Natural killer cell (primary cell): ENCODE results near the gene C17orf107. TPM values are rescaled to one million over a fixed set of nuclear protein-coding genes. Genes with fewer than 3 reads are reported as not detected.

Experiments used
- ATAC-seq, 3 donors: fragments of 150-1000 bp in 2 of 3; fragments of 200-7000 bp in 1 of 3; cut with Tn5 transposase; 1 replicate in 1 of 3; 2 replicates in 2 of 3; pipeline ENCODE4 v1.10.0; 2021; ENCODE audit warnings: mild to moderate bottlenecking in 2 of 3, moderate library complexity in 2 of 3
- DNase-seq, 2 donors: peaks; one replicate each; pipeline versions ENCODE4 v3.0.0 to v3.0.0-alpha.2; 2013 to 2021; ENCODE audit warnings: mixed read lengths in 1 of 2
- H3K27ac ChIP-seq: one replicate; pipeline ENCODE4 v1.5.1; 2013; ENCODE audit warnings: mild to moderate bottlenecking, low read length
- H3K27me3 ChIP-seq: one replicate; pipeline ENCODE4 v1.6.1; 2013; ENCODE audit warnings: low read length; ENCODE audit not compliant: control insufficient read depth, insufficient read depth
- H3K36me3 ChIP-seq: one replicate; pipeline ENCODE4 v1.6.1; 2013; ENCODE audit warnings: low read length; ENCODE audit not compliant: control insufficient read depth, insufficient read depth
- H3K4me1 ChIP-seq: one replicate; pipeline ENCODE4 v1.6.1; 2013; ENCODE audit warnings: low read length; ENCODE audit not compliant: control insufficient read depth, insufficient read depth
- H3K4me3 ChIP-seq: one replicate; pipeline ENCODE4 v1.5.1; 2013; ENCODE audit warnings: low read length
- H3K9me3 ChIP-seq: one replicate; pipeline ENCODE4 v1.6.1; 2013; ENCODE audit warnings: low read length; ENCODE audit not compliant: control insufficient read depth, insufficient read depth
- H3K27ac Mint-ChIP-seq, 2 donors: one replicate each; pipeline ENCODE4 v1.8.0; 2022; ENCODE audit warnings: mild to moderate bottlenecking in 2 of 2, mixed read lengths in 2 of 2, moderate library complexity in 1 of 2
- H3K27me3 Mint-ChIP-seq, 2 donors: one replicate each; pipeline ENCODE4 v1.8.0; 2022; ENCODE audit warnings: low read depth in 2 of 2, mixed read lengths in 2 of 2
- H3K36me3 Mint-ChIP-seq: one replicate; pipeline ENCODE4 v1.8.0; 2022; ENCODE audit warnings: mixed read lengths
- H3K4me1 Mint-ChIP-seq, 2 donors: one replicate each; pipeline ENCODE4 v1.8.0; 2022; ENCODE audit warnings: mixed read lengths in 2 of 2
- H3K4me3 Mint-ChIP-seq: one replicate; pipeline ENCODE4 v1.8.0; 2022; ENCODE audit warnings: mild to moderate bottlenecking, moderate library complexity, mixed read lengths
- H3K9me3 Mint-ChIP-seq, 2 donors: one replicate each; pipeline ENCODE4 v1.8.0; 2022; ENCODE audit warnings: mixed read lengths in 2 of 2
- CTCF ChIP-seq: fragments of 200-600 bp; IDR thresholded peaks from one replicate; pipeline ENCODE4 v1.8.0; 2022; ENCODE audit warnings: antibody characterized with exemption
- WGBS: methylation state at CpG from one replicate; pipeline ENCODE4 v1.1.7; 2013; ENCODE audit warnings: missing lambda C conversion rate; ENCODE audit not compliant: insufficient coverage; 5-methylcytosine and 5-hydroxymethylcytosine counted together
- intact Hi-C: fragments of 100-400 bp; cut with micrococcal nuclease; formaldehyde crosslinking; loops from one replicate; pipeline ENCODE4 v1.14.2; 2022
- total RNA-seq, 4 donors: library from RNA; stranded (reverse); fragments of 120-200 nt in 1 of 4; gene quantifications; one replicate each; pipeline versions ENCODE4 v1.2.3 to v1.2.4, GENCODE V29; 2013 to 2022

The C17orf107 gene
- total RNA-seq, 3 donors from 2014 or later (not counting 1 experiment from before 2014, with no cell fraction given) = 24.4 to 30.2 (median 27.5) TPM

DNA sequence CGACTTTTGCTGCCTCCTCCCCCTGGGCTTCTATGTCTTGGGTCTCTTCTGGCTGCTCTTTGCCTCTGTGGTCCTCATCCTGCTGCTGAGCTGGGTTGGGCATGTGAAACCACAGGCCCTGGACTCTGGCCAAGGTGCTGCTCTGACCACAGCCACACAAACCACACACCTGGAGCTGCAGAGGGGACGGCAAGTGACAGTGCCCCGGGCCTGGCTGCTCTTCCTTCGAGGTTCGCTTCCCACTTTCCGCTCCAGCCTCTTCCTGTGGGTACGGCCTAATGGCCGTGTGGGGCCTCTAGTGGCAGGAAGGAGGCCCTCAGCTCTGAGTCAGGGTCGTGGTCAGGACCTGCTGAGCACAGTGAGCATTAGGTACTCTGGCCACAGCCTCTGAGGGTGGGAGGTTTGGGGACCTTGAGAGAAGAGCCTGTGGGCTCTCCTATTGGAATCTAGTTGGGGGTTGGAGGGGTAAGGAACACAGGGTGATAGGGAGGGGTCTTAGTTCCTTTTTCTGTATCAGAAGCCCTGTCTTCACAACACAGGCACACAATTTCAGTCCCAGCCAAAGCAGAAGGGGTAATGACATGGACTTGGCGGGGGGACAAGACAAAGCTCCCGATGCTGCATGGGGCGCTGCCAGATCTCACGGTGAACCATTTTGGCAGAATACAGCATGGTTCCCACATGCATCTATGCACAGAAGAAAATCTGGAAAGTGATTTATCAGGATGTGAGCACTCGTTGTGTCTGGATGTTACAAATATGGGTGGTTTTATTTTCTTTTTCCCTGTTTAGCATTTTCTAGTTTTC, 35.0 kb downstream of the C17orf107 start:
- no peak for TF ChIP-seq CTCF
- no peaks in the 10 kb centered on the region for H3K36me3 Mint-ChIP-seq
- H3K9me3 Mint-ChIP-seq = no peaks in the 10 kb centered on the region
- H3K27me3 Mint-ChIP-seq = peaks cover 0 to 4% of the 10 kb centered on the region in 2 donors
- Histone ChIP-seq H3K4me3 (no peak overlapping the region), H3K9me3 (no peaks in the 10 kb centered on the region), H3K27ac (no peak overlapping the region), H3K4me1 (peaks cover 36% of the 10 kb centered on the region), H3K27me3 (no peaks in the 10 kb centered on the region), H3K36me3 (peaks cover 18% of the 10 kb centered on the region)
- H3K4me3 Mint-ChIP-seq = peak overlapping the region; percentile 80
- H3K27ac Mint-ChIP-seq = peak overlapping the region; percentile 55 to 81
- ATAC-seq (peak in 2 of 3 donors; percentile 48 to 60), DNase-seq (peak in 1 of 2 donors; percentile 48)
- 19% methylated on average over 13 of the region's 14 CpGs for WGBS
- intact Hi-C loops = no loop called here
- peaks cover 34 to 57% of the 10 kb centered on the region in 2 donors for H3K4me1 Mint-ChIP-seq

DNA sequence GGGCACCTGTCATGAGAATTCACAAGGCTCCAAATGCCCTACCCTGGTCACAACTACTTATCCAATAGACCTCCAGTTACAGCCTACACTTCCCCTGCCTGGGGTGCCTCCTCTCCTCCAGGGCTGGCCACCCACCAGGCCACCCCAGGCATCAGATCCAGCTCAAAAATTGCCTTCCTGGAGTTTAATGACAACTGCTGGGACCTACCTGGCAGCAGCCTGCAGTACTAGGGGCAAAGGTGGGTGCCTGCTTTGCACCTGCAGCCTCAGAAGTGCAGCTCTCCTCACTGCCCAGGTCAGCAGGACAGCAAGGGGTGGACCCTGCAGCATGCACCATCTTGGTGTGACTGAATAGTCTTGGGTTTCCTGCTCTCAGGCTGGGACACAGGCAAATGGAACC, 36.3 kb downstream of the C17orf107 start:
- peaks cover 39% of the 10 kb centered on the region for H3K4me1 ChIP-seq
- ATAC-seq (no peak), DNase-seq (no peak)
- no peak for TF ChIP-seq CTCF
- H3K9me3 ChIP-seq = no peaks in the 10 kb centered on the region
- H3K27me3 ChIP-seq = no peaks in the 10 kb centered on the region
- intact Hi-C loops = no loop called here
- peaks cover 0 to 4% of the 10 kb centered on the region in 2 donors for H3K27me3 Mint-ChIP-seq
- peak overlapping the region; percentile 48 to 62 for H3K27ac Mint-ChIP-seq
- H3K36me3 ChIP-seq = peaks cover 18% of the 10 kb centered on the region
- no peak overlapping the region for H3K27ac ChIP-seq
- H3K4me3 Mint-ChIP-seq = no peak overlapping the region
- no peaks in the 10 kb centered on the region for H3K36me3 Mint-ChIP-seq
- no peak overlapping the region for H3K4me3 ChIP-seq
- no peaks in the 10 kb centered on the region for H3K9me3 Mint-ChIP-seq
- peaks cover 35 to 68% of the 10 kb centered on the region in 2 donors for H3K4me1 Mint-ChIP-seq

GRCh38 chr17:4936436-4936835, 37.1 kb downstream of the C17orf107 start:
- Histone ChIP-seq H3K4me3 (no peak overlapping the region), H3K27ac (no peak overlapping the region), H3K36me3 (peaks cover 18% of the 10 kb centered on the region), H3K27me3 (no peaks in the 10 kb centered on the region), H3K9me3 (no peaks in the 10 kb centered on the region), H3K4me1 (peaks cover 47% of the 10 kb centered on the region)
- Mint-ChIP-seq H3K4me1 (peaks cover 43 to 76% of the 10 kb centered on the region in 2 donors), H3K9me3 (no peaks in the 10 kb centered on the region), H3K4me3 (no peak overlapping the region), H3K27ac (peak overlapping the region; percentile 48 to 62), H3K36me3 (no peaks in the 10 kb centered on the region), H3K27me3 (peaks cover 0 to 4% of the 10 kb centered on the region in 2 donors)
- ATAC-seq (no peak), DNase-seq (no peak)
- WGBS = 92% methylated on average over 3 of the region's 3 CpGs
- no peak for TF ChIP-seq CTCF
- intact Hi-C loops = no loop called here
